Tibial nerve (tissue), 4 donors: ENCODE measurements around the gene DPEP3. TPM values are rescaled to one million over a fixed set of nuclear protein-coding genes. Genes with fewer than 3 reads are reported as not detected.

Source experiments
- DNase-seq, 2 donors: peaks; one replicate each; pipeline ENCODE4 v3.0.0-alpha.2; 2019; ENCODE audit warnings: low spot score in 2 of 2
- H3K27ac ChIP-seq, 4 donors: fragments of 200-600 bp; sonication (generic) in 3 of 4; one replicate each; pipeline ENCODE4 v1.5.1; 2017 to 2019; ENCODE audit warnings: mild to moderate bottlenecking in 1 of 4
- H3K27me3 ChIP-seq, 2 donors: fragments of 200-600 bp; sonication (generic) in 1 of 2; one replicate each; pipeline versions ENCODE4 v1.5.1 to v1.6.0; 2017 to 2019
- H3K36me3 ChIP-seq, 3 donors: fragments of 200-600 bp; sonication (generic); one replicate each; pipeline ENCODE4 v1.5.1; 2018 to 2019
- H3K4me1 ChIP-seq, 4 donors: fragments of 200-600 bp; sonication (generic) in 3 of 4; one replicate each; pipeline ENCODE4 v1.5.1; 2017 to 2019
- H3K4me3 ChIP-seq, 4 donors: fragments of 200-600 bp; sonication (generic) in 3 of 4; one replicate each; pipeline ENCODE4 v1.5.1; 2017 to 2019; ENCODE audit warnings: mild to moderate bottlenecking in 1 of 4, moderate library complexity in 1 of 4
- H3K9me3 ChIP-seq, 4 donors: fragments of 200-600 bp; sonication (generic) in 3 of 4; one replicate each; pipeline ENCODE4 v1.5.1; 2017 to 2019
- CTCF ChIP-seq, 5 experiments: fragments of 200-600 bp in 3 of 5; fragments of 450-650 bp in 2 of 5; sonication (generic) in 3 of 5; IDR thresholded peaks; one replicate each; pipeline ENCODE4 v1.5.1; 2016 to 2019; ENCODE audit warnings: antibody characterized with exemption in 5 of 5, mild to moderate bottlenecking in 3 of 5, moderate library complexity in 2 of 5
- EP300 ChIP-seq, 2 donors: sonication (generic); formaldehyde crosslinking; IDR thresholded peaks; one replicate each; pipeline ENCODE4 v1.6.1; 2017; ENCODE audit warnings: antibody characterized with exemption in 2 of 2, mild to moderate bottlenecking in 1 of 2
- POLR2A ChIP-seq, 2 donors: fragments of 450-650 bp; IDR thresholded peaks; one replicate each; pipeline ENCODE4 v1.6.1; 2017; ENCODE audit warnings: antibody characterized with exemption in 2 of 2, mild to moderate bottlenecking in 2 of 2, moderate library complexity in 2 of 2
- WGBS, 2 donors: methylation state at CpG; one replicate each; pipeline ENCODE4 v1.1.5; 2018; 5-methylcytosine and 5-hydroxymethylcytosine counted together
- total RNA-seq, 4 donors: library from RNA; depleted of rRNA; stranded (reverse); fragments of >200 nt; gene quantifications; one replicate each; pipeline ENCODE4 v1.1.0, GENCODE V29; 2016

The DPEP3 gene
- total RNA-seq, 4 donors from 2014 or later: 0.66 TPM; not detected in 3

GRCh38 chr16:67951485-67951884 lies 28.8 kb downstream of the DPEP3 start:
- Histone ChIP-seq H3K9me3 (no peaks in the 10 kb centered on the region), H3K27me3 (no peaks in the 10 kb centered on the region), H3K27ac (peak overlapping the region in 2 of 4 donors; percentile 26 to 74), H3K4me1 (peaks cover 0 to 54% (median 10%) of the 10 kb centered on the region in 4 donors), H3K4me3 (no peak overlapping the region), H3K36me3 (peaks cover 10 to 93% (median 24%) of the 10 kb centered on the region in 3 donors)
- 40 to 49% methylated on average over 2 to 7 of the region's 12 CpGs for WGBS, 2 donors
- no peak for DNase-seq
- TF ChIP-seq CTCF (IDR thresholded peaks at IDR 0.05) (no peak), EP300 (IDR thresholded peaks at IDR 0.05) (peak in 1 of 2 donors; percentile 67), POLR2A (IDR thresholded peaks at IDR 0.05) (peak in 1 of 2 donors; percentile 12)

- Histone ChIP-seq H3K4me3 (no peak overlapping the region), H3K4me1 (peaks cover 0 to 64% (median 12%) of the 10 kb centered on the region in 4 donors), H3K9me3 (no peaks in the 10 kb centered on the region), H3K27ac (peak overlapping the region in 2 of 4 donors; percentile 11 to 74), H3K27me3 (no peaks in the 10 kb centered on the region), H3K36me3 (peaks cover 10 to 93% (median 27%) of the 10 kb centered on the region in 3 donors)
- TF ChIP-seq EP300 (IDR thresholded peaks at IDR 0.05) (no peak), CTCF (IDR thresholded peaks at IDR 0.05) (no peak), POLR2A (IDR thresholded peaks at IDR 0.05) (no peak)
- 68 to 74% methylated on average over 12 to 14 of the region's 16 CpGs for WGBS, 2 donors
- no peak for DNase-seq
Observed at GRCh38 chr16:67950335-67950843, 29.9 kb downstream of the DPEP3 start.

GRCh38 chr16:67949645-67950044 lies 30.7 kb downstream of the DPEP3 start:
- H3K27me3 ChIP-seq: no peaks in the 10 kb centered on the region
- H3K36me3 ChIP-seq: peaks cover 14 to 93% (median 27%) of the 10 kb centered on the region in 3 donors
- H3K4me3 ChIP-seq: no peak overlapping the region
- H3K9me3 ChIP-seq: no peaks in the 10 kb centered on the region
- H3K4me1 ChIP-seq: peaks cover 0 to 71% (median 19%) of the 10 kb centered on the region in 4 donors
- H3K27ac ChIP-seq: peak overlapping the region in 2 of 4 donors; percentile 11 to 74
- 92 to 93% methylated on average over 6 of the region's 11 CpGs for WGBS, 2 donors
- TF ChIP-seq EP300 (IDR thresholded peaks at IDR 0.05) (no peak), POLR2A (IDR thresholded peaks at IDR 0.05) (no peak), CTCF (IDR thresholded peaks at IDR 0.05) (no peak)
- DNase-seq: no peak

- Histone ChIP-seq H3K27ac (peak overlapping the region in 2 of 4 donors; percentile 19 to 84), H3K4me3 (no peak overlapping the region), H3K27me3 (no peaks in the 10 kb centered on the region), H3K9me3 (no peaks in the 10 kb centered on the region), H3K36me3 (peaks cover 14 to 81% (median 27%) of the 10 kb centered on the region in 3 donors), H3K4me1 (peaks cover 0 to 80% (median 33%) of the 10 kb centered on the region in 4 donors)
- DNase-seq: no peak
- TF ChIP-seq CTCF (IDR thresholded peaks at IDR 0.05): no peak
- TF ChIP-seq EP300 (IDR thresholded peaks at IDR 0.05): no peak
- TF ChIP-seq POLR2A (IDR thresholded peaks at IDR 0.05): no peak
- 88 to 90% methylated on average over 15 of the region's 15 CpGs for WGBS, 2 donors
Observed at GRCh38 chr16:67948015-67948414, 32.3 kb downstream of the DPEP3 start.

GRCh38 chr16:67946966-67947558 lies 33.2 kb downstream of the DPEP3 start:
- Histone ChIP-seq H3K36me3 (peaks cover 14 to 88% (median 27%) of the 10 kb centered on the region in 3 donors), H3K27me3 (no peaks in the 10 kb centered on the region), H3K9me3 (no peaks in the 10 kb centered on the region), H3K4me3 (no peak overlapping the region), H3K27ac (peak overlapping the region in 2 of 4 donors; percentile 84 to 90), H3K4me1 (peaks cover 0 to 82% (median 39%) of the 10 kb centered on the region in 4 donors)
- 84 to 85% methylated on average over 16 to 22 of the region's 28 CpGs for WGBS, 2 donors
- DNase-seq: no peak
- TF ChIP-seq CTCF (IDR thresholded peaks at IDR 0.05) (no peak), POLR2A (IDR thresholded peaks at IDR 0.05) (no peak)
